Activated T-cell treated with anti-CD3 and anti-CD28 coated beads, Interleukin-2, amount 50 U/mL, for 24 hours (primary cell): ENCODE results near the gene HLF.

Experiments used
- DNase-seq: peaks from one replicate; pipeline ENCODE4 v3.0.0-alpha.2; 2020
- H3K27ac Mint-ChIP-seq: 2 replicates; pipeline ENCODE4 v1.8.0; 2020; ENCODE audit warnings: mild to moderate bottlenecking, mixed read lengths
- H3K27me3 Mint-ChIP-seq: 2 replicates; pipeline ENCODE4 v1.8.0; 2020; ENCODE audit warnings: mixed read lengths
- H3K36me3 Mint-ChIP-seq: 2 replicates; pipeline ENCODE4 v1.8.0; 2020; ENCODE audit warnings: low read depth, mixed read lengths
- H3K4me1 Mint-ChIP-seq: 2 replicates; pipeline ENCODE4 v1.8.0; 2020; ENCODE audit warnings: low read depth, mixed read lengths
- H3K4me3 Mint-ChIP-seq: 2 replicates; pipeline ENCODE4 v1.8.0; 2020; ENCODE audit warnings: mild to moderate bottlenecking, moderate library complexity, mixed read lengths
- H3K9me3 Mint-ChIP-seq: 2 replicates; pipeline ENCODE4 v1.8.0; 2020; ENCODE audit warnings: mixed read lengths

Gene HLF

GRCh38 chr17:55238179-55238930 is 26.4 kb upstream of the HLF start:
- peak; percentile 91 for DNase-seq
- Mint-ChIP-seq H3K36me3 (no peaks in the 10 kb centered on the region), H3K4me1 (peaks cover 18% of the 10 kb centered on the region), H3K4me3 (peak overlapping the region; percentile 77), H3K27ac (peak overlapping the region; percentile 57), H3K9me3 (peaks cover 2% of the 10 kb centered on the region), H3K27me3 (peaks cover 30% of the 10 kb centered on the region)

DNA sequence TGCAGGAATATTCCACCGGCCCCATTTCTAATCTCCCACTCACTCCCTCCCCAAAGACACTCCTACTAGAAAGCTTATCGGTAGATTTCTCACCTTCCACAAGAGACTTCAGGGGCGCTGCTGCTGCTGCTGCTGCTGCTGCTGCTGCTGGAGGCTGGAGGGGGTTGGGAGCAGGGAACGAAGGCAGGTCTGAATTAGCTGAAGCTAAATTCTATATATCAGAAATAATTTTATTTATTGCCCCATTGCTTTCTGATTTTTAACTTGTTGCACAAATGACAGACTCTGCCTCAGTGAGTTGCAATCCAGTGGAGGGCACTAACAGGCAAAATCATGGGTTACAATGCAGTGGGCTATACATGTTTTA is 25.8 kb upstream of the HLF start:
- H3K9me3 Mint-ChIP-seq, result peaks cover 2% of the 10 kb centered on the region
- peaks cover 18% of the 10 kb centered on the region for H3K4me1 Mint-ChIP-seq
- H3K36me3 Mint-ChIP-seq, result no peaks in the 10 kb centered on the region
- no peak for DNase-seq
- peak overlapping the region; percentile 77 for H3K4me3 Mint-ChIP-seq
- peaks cover 35% of the 10 kb centered on the region for H3K27me3 Mint-ChIP-seq
- peak overlapping the region; percentile 57 for H3K27ac Mint-ChIP-seq

GRCh38 chr17:55241097-55241496 is 23.7 kb upstream of the HLF start:
- H3K9me3 Mint-ChIP-seq, result peaks cover 2% of the 10 kb centered on the region
- no peaks in the 10 kb centered on the region for H3K36me3 Mint-ChIP-seq
- DNase-seq, result no peak
- peaks cover 49% of the 10 kb centered on the region for H3K27me3 Mint-ChIP-seq
- H3K4me1 Mint-ChIP-seq, result peaks cover 18% of the 10 kb centered on the region
- H3K27ac Mint-ChIP-seq, result no peak overlapping the region
- H3K4me3 Mint-ChIP-seq, result no peak overlapping the region

GRCh38 chr17:55242476-55242875 is 22.3 kb upstream of the HLF start:
- no peak for DNase-seq
- peaks cover 59% of the 10 kb centered on the region for H3K27me3 Mint-ChIP-seq
- no peaks in the 10 kb centered on the region for H3K36me3 Mint-ChIP-seq
- H3K9me3 Mint-ChIP-seq, result no peaks in the 10 kb centered on the region
- H3K4me1 Mint-ChIP-seq, result peaks cover 11% of the 10 kb centered on the region
- no peak overlapping the region for H3K27ac Mint-ChIP-seq
- H3K4me3 Mint-ChIP-seq, result no peak overlapping the region

GRCh38 chr17:55245986-55246385 is 18.8 kb upstream of the HLF start:
- H3K36me3 Mint-ChIP-seq, result no peaks in the 10 kb centered on the region
- H3K4me3 Mint-ChIP-seq, result no peak overlapping the region
- H3K4me1 Mint-ChIP-seq, result no peaks in the 10 kb centered on the region
- peaks cover 70% of the 10 kb centered on the region for H3K27me3 Mint-ChIP-seq
- no peak for DNase-seq
- no peaks in the 10 kb centered on the region for H3K9me3 Mint-ChIP-seq
- H3K27ac Mint-ChIP-seq, result no peak overlapping the region

DNA sequence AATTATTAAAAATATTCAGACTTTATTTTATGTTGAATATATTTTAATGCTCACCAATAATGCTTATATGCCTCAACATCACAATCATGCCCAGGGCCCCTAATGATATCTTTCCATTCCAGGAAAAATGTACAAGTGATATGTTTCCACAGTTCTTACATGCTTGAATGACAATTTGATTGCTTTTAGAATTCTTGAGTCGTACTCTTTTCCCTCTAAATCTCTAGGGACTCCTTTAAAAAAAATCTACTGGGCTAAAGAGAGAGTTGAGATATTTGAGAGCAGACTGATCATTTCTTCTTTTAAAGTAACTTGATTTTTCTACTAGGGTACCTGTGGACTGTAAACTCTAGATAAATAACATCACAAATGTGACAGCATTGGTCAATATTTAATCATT is 18.2 kb upstream of the HLF start:
- Mint-ChIP-seq H3K36me3 (no peaks in the 10 kb centered on the region), H3K4me1 (no peaks in the 10 kb centered on the region), H3K27ac (no peak overlapping the region), H3K4me3 (no peak overlapping the region), H3K27me3 (peaks cover 72% of the 10 kb centered on the region), H3K9me3 (no peaks in the 10 kb centered on the region)
- no peak for DNase-seq

DNA sequence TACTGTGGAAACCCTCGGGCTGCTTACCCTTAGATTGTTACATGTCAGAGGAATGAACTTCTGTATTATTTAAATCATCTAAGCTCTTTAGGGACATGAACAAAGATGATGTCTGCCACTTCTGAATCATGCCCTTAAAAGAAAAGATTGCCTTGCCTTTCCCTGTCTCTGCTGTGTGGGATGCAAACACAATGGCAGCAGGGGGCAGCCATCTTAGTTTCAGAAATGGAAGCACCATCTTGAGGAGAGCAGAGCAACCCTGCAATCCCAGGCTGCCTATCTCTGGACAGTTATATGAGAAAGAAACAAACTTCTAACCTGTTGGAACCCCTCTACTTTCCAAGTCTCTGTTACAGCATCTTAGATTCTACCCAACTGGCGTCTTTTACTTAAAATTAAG is 16.7 kb upstream of the HLF start:
- Mint-ChIP-seq H3K4me3 (no peak overlapping the region), H3K4me1 (no peaks in the 10 kb centered on the region), H3K36me3 (no peaks in the 10 kb centered on the region), H3K9me3 (no peaks in the 10 kb centered on the region), H3K27me3 (peaks cover 68% of the 10 kb centered on the region), H3K27ac (no peak overlapping the region)
- DNase-seq, result no peak

DNA sequence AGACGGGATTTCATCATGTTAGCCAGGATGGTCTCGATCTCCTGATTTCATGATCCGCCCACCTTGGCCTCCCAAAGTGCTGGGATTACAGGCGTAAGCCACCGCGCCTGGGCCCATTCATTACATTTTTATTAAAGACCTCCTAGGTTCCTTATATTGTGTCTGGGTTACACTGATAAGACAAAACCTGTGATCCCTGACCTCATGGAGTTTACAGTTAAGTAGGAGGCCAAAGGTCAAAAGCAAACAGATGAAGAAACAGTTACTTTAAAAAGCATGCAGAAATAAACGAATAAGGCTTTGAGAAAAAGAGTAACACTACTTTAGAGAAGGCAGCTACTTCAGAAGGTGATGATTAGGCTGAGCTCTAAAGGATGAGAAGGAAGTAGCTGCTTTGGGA is 14.9 kb upstream of the HLF start:
- H3K4me3 Mint-ChIP-seq, result no peak overlapping the region
- peaks cover 56% of the 10 kb centered on the region for H3K27me3 Mint-ChIP-seq
- no peaks in the 10 kb centered on the region for H3K4me1 Mint-ChIP-seq
- H3K9me3 Mint-ChIP-seq, result no peaks in the 10 kb centered on the region
- DNase-seq, result no peak
- H3K36me3 Mint-ChIP-seq, result no peaks in the 10 kb centered on the region
- H3K27ac Mint-ChIP-seq, result no peak overlapping the region

DNA sequence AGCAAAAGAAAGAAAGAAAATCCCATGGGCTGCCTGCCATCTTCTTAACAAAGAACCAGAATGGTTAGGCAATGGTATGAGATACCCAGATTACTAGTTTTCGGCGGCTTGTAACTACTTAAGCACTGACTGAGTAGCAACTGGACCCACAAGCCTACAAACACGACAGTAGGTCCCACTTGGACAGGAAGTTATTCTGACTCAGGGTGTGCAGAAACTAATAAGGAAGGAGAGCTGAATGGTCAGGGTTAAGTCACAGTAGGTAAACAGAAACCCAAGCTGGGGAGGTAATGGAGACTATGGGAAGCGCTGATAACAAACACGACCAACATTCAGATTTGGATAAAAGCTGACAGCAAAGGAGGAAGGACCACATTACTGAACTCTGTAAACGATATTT is 10.4 kb upstream of the HLF start:
- H3K27me3 Mint-ChIP-seq, result peaks cover 48% of the 10 kb centered on the region
- no peaks in the 10 kb centered on the region for H3K4me1 Mint-ChIP-seq
- no peak overlapping the region for H3K4me3 Mint-ChIP-seq
- no peaks in the 10 kb centered on the region for H3K36me3 Mint-ChIP-seq
- no peaks in the 10 kb centered on the region for H3K9me3 Mint-ChIP-seq
- H3K27ac Mint-ChIP-seq, result no peak overlapping the region
- no peak for DNase-seq

DNA sequence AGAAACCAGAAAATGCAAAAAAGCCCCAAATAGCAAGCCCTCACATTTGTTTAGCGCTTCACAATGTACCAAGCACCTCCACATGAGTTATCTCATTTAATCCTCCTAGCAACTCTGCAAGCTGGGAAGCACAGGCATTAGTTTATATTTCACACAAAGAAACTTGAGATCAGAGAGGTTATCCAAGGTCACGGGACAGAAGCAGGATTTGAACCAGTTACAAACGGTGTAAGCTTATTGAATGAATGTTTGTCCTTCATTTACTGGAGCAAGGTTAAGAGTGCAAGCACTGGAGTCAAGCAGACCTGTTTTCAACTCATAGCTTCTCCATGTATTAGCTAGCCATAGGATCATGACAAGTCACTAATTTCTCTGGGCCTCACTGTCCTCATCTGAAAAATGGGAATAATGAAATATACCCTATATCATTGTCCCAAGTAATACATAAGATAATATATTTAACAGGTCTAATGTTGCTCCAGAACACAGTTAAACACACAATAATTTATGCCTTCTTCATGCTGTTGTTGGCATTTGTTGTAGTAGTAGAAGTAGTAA is 6.1 kb upstream of the HLF start:
- H3K4me1 Mint-ChIP-seq, result peaks cover 4% of the 10 kb centered on the region
- H3K4me3 Mint-ChIP-seq, result no peak overlapping the region
- H3K36me3 Mint-ChIP-seq, result no peaks in the 10 kb centered on the region
- DNase-seq, result no peak
- peaks cover 7% of the 10 kb centered on the region for H3K9me3 Mint-ChIP-seq
- H3K27ac Mint-ChIP-seq, result no peak overlapping the region
- peaks cover 66% of the 10 kb centered on the region for H3K27me3 Mint-ChIP-seq

DNA sequence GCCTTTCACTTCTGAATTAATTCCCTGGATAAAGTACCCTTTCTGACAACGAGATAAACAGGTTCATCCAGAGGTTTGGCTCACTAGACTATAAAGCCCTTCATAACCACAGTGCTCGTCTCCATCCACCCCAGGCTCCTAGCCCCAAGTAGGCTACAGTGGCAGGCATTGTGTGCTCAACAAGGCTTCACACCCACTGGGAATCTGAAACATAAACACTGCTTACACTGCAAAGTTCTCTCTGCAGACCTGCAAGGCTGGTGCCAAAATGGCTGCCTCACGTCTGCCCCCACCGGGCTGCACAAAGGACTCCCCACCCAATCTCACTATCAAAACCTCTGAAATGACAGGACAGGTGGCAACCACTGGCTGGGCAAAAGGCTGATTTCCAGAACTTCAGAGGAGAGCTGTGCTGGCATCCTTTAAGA is 5.1 kb upstream of the HLF start:
- no peak for DNase-seq
- Mint-ChIP-seq H3K4me3 (no peak overlapping the region), H3K9me3 (peaks cover 7% of the 10 kb centered on the region), H3K27me3 (peaks cover 73% of the 10 kb centered on the region), H3K36me3 (no peaks in the 10 kb centered on the region), H3K27ac (no peak overlapping the region), H3K4me1 (peaks cover 14% of the 10 kb centered on the region)

DNA sequence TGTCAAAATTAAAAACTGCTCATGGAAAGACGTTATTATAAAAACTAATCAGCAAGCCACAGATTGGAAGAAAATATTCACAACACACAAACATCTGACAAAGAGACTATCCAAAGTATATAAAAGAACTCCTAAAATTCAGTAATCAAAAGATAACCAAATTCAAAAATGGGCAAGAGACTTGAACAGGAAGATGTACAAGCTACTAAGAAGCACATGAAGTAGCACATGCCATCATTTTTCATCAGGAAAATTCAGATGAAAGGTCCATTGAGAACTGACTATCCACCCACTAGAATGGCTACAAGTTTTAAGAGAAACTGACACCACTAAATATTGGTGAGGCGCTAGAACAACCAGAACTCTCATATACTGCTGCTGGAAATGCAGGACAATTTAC is 3.4 kb upstream of the HLF start:
- Mint-ChIP-seq H3K4me3 (no peak overlapping the region), H3K27ac (no peak overlapping the region), H3K27me3 (peaks cover 77% of the 10 kb centered on the region), H3K9me3 (peaks cover 7% of the 10 kb centered on the region), H3K36me3 (no peaks in the 10 kb centered on the region), H3K4me1 (peaks cover 16% of the 10 kb centered on the region)
- DNase-seq, result no peak

DNA sequence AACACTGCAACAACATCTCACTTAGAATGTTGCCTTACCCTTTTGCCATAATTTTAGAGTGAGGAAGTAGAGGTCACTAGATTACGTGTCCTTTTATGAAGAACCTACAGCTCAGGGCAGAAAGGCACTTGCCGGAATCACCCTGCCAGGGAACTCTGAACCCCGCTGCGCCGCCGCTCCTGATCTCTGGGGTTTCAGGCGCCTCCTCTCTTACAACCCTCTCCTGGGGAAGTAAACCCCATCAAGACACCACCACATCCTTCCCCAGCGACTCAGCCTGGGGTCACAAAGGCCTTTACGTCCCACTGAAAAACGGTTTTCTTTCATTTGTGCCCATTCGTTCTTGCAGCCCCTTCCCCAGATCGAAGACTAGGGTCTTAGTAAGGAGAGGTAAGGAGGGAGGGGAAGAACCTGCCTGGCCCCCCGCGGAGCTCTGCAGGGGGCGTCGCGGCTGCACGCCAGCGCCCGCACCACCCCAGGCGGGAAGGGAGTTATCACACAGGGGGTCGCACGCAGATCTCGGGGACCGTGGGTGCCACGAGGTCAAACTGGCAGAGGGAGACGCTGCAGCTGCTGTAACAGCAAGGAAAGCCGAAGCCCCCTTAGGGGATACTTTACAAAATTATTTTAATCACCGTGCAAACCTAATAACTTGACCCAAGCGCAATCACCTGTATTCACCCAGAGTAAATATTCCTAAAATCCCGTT is 1.0 kb upstream of the HLF start:
- Mint-ChIP-seq H3K27ac (peak overlapping the region; percentile 18), H3K36me3 (no peaks in the 10 kb centered on the region), H3K9me3 (peaks cover 7% of the 10 kb centered on the region), H3K4me1 (peaks cover 16% of the 10 kb centered on the region), H3K4me3 (peak overlapping the region; percentile 57), H3K27me3 (peaks cover 87% of the 10 kb centered on the region)
- peak; percentile 34 for DNase-seq

GRCh38 chr17:55264278-55264644 is 499 bp upstream of the HLF start:
- DNase-seq, result peak; percentile 33
- peaks cover 16% of the 10 kb centered on the region for H3K4me1 Mint-ChIP-seq
- H3K27ac Mint-ChIP-seq, result no peak overlapping the region
- H3K9me3 Mint-ChIP-seq, result peaks cover 7% of the 10 kb centered on the region
- H3K27me3 Mint-ChIP-seq, result peaks cover 85% of the 10 kb centered on the region
- peak overlapping the region; percentile 57 for H3K4me3 Mint-ChIP-seq
- H3K36me3 Mint-ChIP-seq, result no peaks in the 10 kb centered on the region

DNA sequence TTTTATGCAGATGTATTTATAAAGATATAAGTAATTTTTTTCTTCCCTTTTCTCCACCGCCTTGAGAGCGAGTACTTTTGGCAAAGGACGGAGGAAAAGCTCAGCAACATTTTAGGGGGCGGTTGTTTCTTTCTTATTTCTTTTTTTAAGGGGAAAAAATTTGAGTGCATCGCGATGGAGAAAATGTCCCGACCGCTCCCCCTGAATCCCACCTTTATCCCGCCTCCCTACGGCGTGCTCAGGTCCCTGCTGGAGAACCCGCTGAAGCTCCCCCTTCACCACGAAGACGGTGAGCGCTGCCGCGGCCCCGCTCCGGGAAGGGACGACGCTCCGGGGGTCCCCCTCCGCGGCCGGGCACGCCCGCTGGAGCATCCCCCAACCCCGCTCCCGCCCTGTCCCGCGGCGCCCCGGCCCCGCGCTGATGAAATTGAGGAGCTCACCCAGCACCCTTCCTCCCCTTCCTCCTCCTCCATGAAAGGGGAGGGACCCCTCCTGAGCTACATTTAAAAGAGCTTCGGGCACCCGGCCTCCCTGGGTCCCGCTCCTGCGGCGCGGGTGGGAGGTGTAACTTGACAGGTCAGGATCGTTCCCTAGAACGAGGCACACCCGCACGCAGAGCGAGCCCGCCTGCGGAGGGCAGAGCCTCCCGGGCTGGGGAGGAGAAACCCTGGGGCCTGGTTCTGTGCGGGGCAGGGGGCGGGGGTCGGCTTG is 706 bp downstream of the HLF start:
- H3K27ac Mint-ChIP-seq, result no peak overlapping the region
- DNase-seq, result peak; percentile 51
- H3K36me3 Mint-ChIP-seq, result no peaks in the 10 kb centered on the region
- H3K4me1 Mint-ChIP-seq, result peaks cover 16% of the 10 kb centered on the region
- peaks cover 86% of the 10 kb centered on the region for H3K27me3 Mint-ChIP-seq
- peaks cover 7% of the 10 kb centered on the region for H3K9me3 Mint-ChIP-seq
- peak overlapping the region; percentile 51 for H3K4me3 Mint-ChIP-seq
